Measurements from ENCODE around the gene MFSD12. TPM values are rescaled to one million over a fixed set of nuclear protein-coding genes. Genes with fewer than 3 reads are reported as not detected.
"Not testable (repeated sequence)": the region's sequence is repeated elsewhere in the genome, so short reads cannot be mapped to it uniquely, and the experiment has no call there.

The MFSD12 gene
- total RNA-seq, 2 experiments from 2014 or later = 44.7 to 46.7 TPM

GRCh38 chr19:3584036-3584802 is 26.8 kb upstream of the MFSD12 start:
- H3K4me1 Mint-ChIP-seq; H3K36me3 Mint-ChIP-seq (ENCODE audit: low read depth); intact Hi-C loops (cut with DNase I, micrococcal nuclease); H3K27ac Mint-ChIP-seq; H3K4me3 Mint-ChIP-seq; H3K27me3 Mint-ChIP-seq; H3K9me3 Mint-ChIP-seq (ENCODE audit: low read depth); DNase-seq; ATAC-seq: not testable (repeated sequence)
- POLR2A ChIA-PET = interaction anchor here (0.8 kb wide), 1 partner anchor 38 kb away, joined by 3 read pairs; no protein-coding TSS in a partner anchor
- CTCF ChIA-PET = interaction anchor here (0.6 to 1.2 kb wide), 7 partner anchors 14 to 925 kb away, joined by 3 to 6 read pairs (median 3); no protein-coding TSS in a partner anchor

GRCh38 chr19:3581792-3582191 is 24.4 kb upstream of the MFSD12 start:
- H3K27ac Mint-ChIP-seq; ATAC-seq; H3K4me3 Mint-ChIP-seq; H3K36me3 Mint-ChIP-seq (ENCODE audit: low read depth); H3K4me1 Mint-ChIP-seq; H3K27me3 Mint-ChIP-seq; intact Hi-C loops (cut with DNase I, micrococcal nuclease); DNase-seq; H3K9me3 Mint-ChIP-seq (ENCODE audit: low read depth): not testable (repeated sequence)
- ChIA-PET CTCF (interaction anchor here (0.5 to 1.5 kb wide), 2 partner anchors 10 to 223 kb away, joined by 3 to 7 read pairs; no protein-coding TSS in a partner anchor), POLR2A (interaction anchor here (0.6 kb wide), 1 partner anchor 64 kb away, joined by 4 read pairs; no protein-coding TSS in a partner anchor)

GRCh38 chr19:3580156-3580934 is 23.0 kb upstream of the MFSD12 start:
- ChIA-PET POLR2A (interaction anchor here (1.1 kb wide), 1 partner anchor 12 kb away, joined by 3 read pairs; no protein-coding TSS in a partner anchor), CTCF (no interaction called here)
- intact Hi-C loops (cut with DNase I, micrococcal nuclease) = no loop called here
- DNase-seq (no peak), ATAC-seq (no peak)
- Mint-ChIP-seq H3K4me1 (no peaks in the 10 kb centered on the region), H3K27ac (no peak overlapping the region), H3K9me3 (ENCODE audit: low read depth) (no peaks in the 10 kb centered on the region), H3K4me3 (no peak overlapping the region), H3K36me3 (ENCODE audit: low read depth) (peaks cover 2% of the 10 kb centered on the region), H3K27me3 (no peaks in the 10 kb centered on the region)

GRCh38 chr19:3578390-3578789 is 21.0 kb upstream of the MFSD12 start:
- POLR2A ChIA-PET = no interaction called here
- no peaks in the 10 kb centered on the region for H3K27me3 Mint-ChIP-seq
- H3K36me3 Mint-ChIP-seq (ENCODE audit: low read depth) = peaks cover 12% of the 10 kb centered on the region
- ATAC-seq (no peak), DNase-seq (no peak)
- intact Hi-C loops (cut with DNase I, micrococcal nuclease) = no loop called here
- H3K4me1 Mint-ChIP-seq = peaks cover 3% of the 10 kb centered on the region
- H3K9me3 Mint-ChIP-seq (ENCODE audit: low read depth) = no peaks in the 10 kb centered on the region
- CTCF ChIA-PET = no interaction called here
- no peak overlapping the region for H3K27ac Mint-ChIP-seq
- no peak overlapping the region for H3K4me3 Mint-ChIP-seq

- CTCF ChIA-PET = no interaction called here
- DNase-seq (no peak), ATAC-seq (no peak)
- intact Hi-C loops (cut with DNase I, micrococcal nuclease) = no loop called here
- Mint-ChIP-seq H3K9me3 (ENCODE audit: low read depth) (no peaks in the 10 kb centered on the region), H3K4me3 (no peak overlapping the region), H3K27me3 (no peaks in the 10 kb centered on the region), H3K36me3 (ENCODE audit: low read depth) (peaks cover 12% of the 10 kb centered on the region), H3K4me1 (peaks cover 3% of the 10 kb centered on the region), H3K27ac (no peak overlapping the region)
- POLR2A ChIA-PET = no interaction called here
Observed at GRCh38 chr19:3577723-3578344, 20.4 kb upstream of the MFSD12 start.

GRCh38 chr19:3576696-3577443 is 19.5 kb upstream of the MFSD12 start:
- ChIA-PET POLR2A (no interaction called here), CTCF (interaction anchor here (0.5 kb wide), 1 partner anchor 75 kb away, joined by 3 read pairs; no protein-coding TSS in a partner anchor)
- H3K27me3 Mint-ChIP-seq = no peaks in the 10 kb centered on the region
- H3K9me3 Mint-ChIP-seq (ENCODE audit: low read depth) = no peaks in the 10 kb centered on the region
- intact Hi-C loops (cut with DNase I, micrococcal nuclease) = no loop called here
- H3K36me3 Mint-ChIP-seq (ENCODE audit: low read depth) = peaks cover 12% of the 10 kb centered on the region
- H3K27ac Mint-ChIP-seq = no peak overlapping the region
- no peak overlapping the region for H3K4me3 Mint-ChIP-seq
- DNase-seq (peak; percentile 25), ATAC-seq (no peak)
- peaks cover 7% of the 10 kb centered on the region for H3K4me1 Mint-ChIP-seq

GRCh38 chr19:3575949-3576673 is 18.7 kb upstream of the MFSD12 start:
- Mint-ChIP-seq H3K36me3 (ENCODE audit: low read depth) (peaks cover 12% of the 10 kb centered on the region), H3K27ac (no peak overlapping the region), H3K4me3 (no peak overlapping the region), H3K27me3 (no peaks in the 10 kb centered on the region), H3K4me1 (peaks cover 11% of the 10 kb centered on the region), H3K9me3 (ENCODE audit: low read depth) (no peaks in the 10 kb centered on the region)
- intact Hi-C loops (cut with DNase I, micrococcal nuclease) = loop anchor here in 1 of 2 experiments (1.0 kb wide), 1 partner anchor 31 kb away; no protein-coding TSS in a partner anchor
- POLR2A ChIA-PET = no interaction called here
- ATAC-seq = no peak
- CTCF ChIA-PET = interaction anchor here (0.5 kb wide), 1 partner anchor 74 kb away, joined by 3 read pairs; no protein-coding TSS in a partner anchor
- no peak for DNase-seq

GRCh38 chr19:3575260-3575741 is 17.9 kb upstream of the MFSD12 start:
- DNase-seq = peak; percentile 63
- no peak for ATAC-seq
- Mint-ChIP-seq H3K4me3 (no peak overlapping the region), H3K4me1 (peaks cover 11% of the 10 kb centered on the region), H3K27ac (no peak overlapping the region), H3K36me3 (ENCODE audit: low read depth) (peaks cover 12% of the 10 kb centered on the region), H3K9me3 (ENCODE audit: low read depth) (no peaks in the 10 kb centered on the region), H3K27me3 (no peaks in the 10 kb centered on the region)
- POLR2A ChIA-PET = no interaction called here
- CTCF ChIA-PET = interaction anchor here (0.7 kb wide), 1 partner anchor 10 kb away, joined by 3 read pairs; no protein-coding TSS in a partner anchor
- intact Hi-C loops (cut with DNase I, micrococcal nuclease) = loop anchor here in 1 of 2 experiments (1.0 kb wide), 1 partner anchor 30 kb away; no protein-coding TSS in a partner anchor

GRCh38 chr19:3573858-3574637 is 16.7 kb upstream of the MFSD12 start:
- H3K36me3 Mint-ChIP-seq (ENCODE audit: low read depth) = peaks cover 12% of the 10 kb centered on the region
- no peaks in the 10 kb centered on the region for H3K9me3 Mint-ChIP-seq (ENCODE audit: low read depth)
- CTCF ChIA-PET = interaction anchor here (0.7 kb wide), 2 partner anchors 12 to 27 kb away, joined by 3 read pairs; no protein-coding TSS in a partner anchor
- no peaks in the 10 kb centered on the region for H3K27me3 Mint-ChIP-seq
- POLR2A ChIA-PET = interaction anchor here (0.5 to 0.9 kb wide), 3 partner anchors 17 to 116 kb away, joined by 3 to 4 read pairs (median 3); partner anchors contain the start of gene MFSD12
- ATAC-seq = peak; percentile 47
- H3K4me1 Mint-ChIP-seq = peaks cover 11% of the 10 kb centered on the region
- peak; percentile 98 for DNase-seq
- intact Hi-C loops (cut with DNase I, micrococcal nuclease) = loop anchor here (1.0 to 5.0 kb wide), 7 partner anchors 68 to 768 kb away; partner anchors contain the start of genes DAPK3 (in 1 of the 2), FZR1 (in 1 of the 2), MPND (in 1 of the 2) and NCLN (in 1 of the 2)
- peak overlapping the region; percentile 73 for H3K4me3 Mint-ChIP-seq
- H3K27ac Mint-ChIP-seq = no peak overlapping the region
